K562 (cell line): Measurements from ENCODE around the gene KRTCAP2. TPM values are rescaled to one million over a fixed set of nuclear protein-coding genes. Genes with fewer than 3 reads are reported as not detected.

ENCODE experiments used
- ATAC-seq: fragments of 200-7000 bp; cut with Tn5 transposase; 3 replicates; pipeline ENCODE4 v1.9.1; 2020; ENCODE audit warnings: moderate library complexity
- BruUV-seq: library from RNA; stranded (reverse); fragments of 400-500 nt; replicated peaks from 2 replicates; lab custom pipeline; 2021; lab: Mats Ljungman, UMichigan
- CTCF ChIA-PET: fragments of 300-600 bp; formaldehyde crosslinking; extraction: SDS; loops from one replicate; lab custom pipeline; 2021; ENCODE audit warnings: low intra/inter-chr PET ratio; lab: Yijun Ruan, JAX
- POLR2A ChIA-PET: fragments of 300-600, 350-650 bp; sonication (Branson Sonifier 250); formaldehyde crosslinking; extraction: SDS; loops from one replicate; lab custom pipeline; 2021; ENCODE audit warnings: antibody characterized with exemption, inconsistent platforms; lab: Yijun Ruan, JAX
- DNase-seq, 4 experiments: peaks; one replicate each; pipeline versions ENCODE4 v3.0.0 to v3.0.0-alpha.2; 2011 to 2018; ENCODE audit warnings: low spot score in 3 of 4, mixed read lengths in 3 of 4; ENCODE audit errors: extremely low read depth in 1 of 4
- FAIRE-seq: peaks from 2 replicates; lab custom pipeline; 2011; peaks lifted over from hg19 to GRCh38; lab: Jason Lieb, UNC
- H2AFZ ChIP-seq: 2 replicates; pipeline ENCODE4 v1.6.0; 2011; ENCODE audit warnings: low read depth, low read length, control low read depth, inconsistent platforms
- H3K27ac ChIP-seq: fragments of 200-600 bp; 3 replicates; pipeline ENCODE4 v1.8.0; 2011; ENCODE audit warnings: low read depth, mild to moderate bottlenecking, control low read depth, inconsistent platforms, low read length, moderate library complexity, mixed read lengths; ENCODE audit errors: extremely low read depth
- H3K27me3 ChIP-seq, 2 experiments: fragments of 300-600 bp in 1 of 2; 2 replicates in 1 of 2; 3 replicates in 1 of 2; pipeline versions ENCODE4 v1.6.0 to v1.8.0; 2011; ENCODE audit warnings: inconsistent platforms in 2 of 2, low read length in 2 of 2, mild to moderate bottlenecking in 1 of 2, mixed read lengths in 1 of 2, moderate library complexity in 1 of 2; ENCODE audit not compliant: control insufficient read depth in 2 of 2, insufficient read depth in 2 of 2
- H3K36me3 ChIP-seq: fragments of 300-600 bp; 3 replicates; pipeline ENCODE4 v1.8.0; 2011; ENCODE audit warnings: mild to moderate bottlenecking, low read length, inconsistent platforms; ENCODE audit not compliant: control insufficient read depth, insufficient read depth
- H3K4me1 ChIP-seq, 2 experiments: fragments of 200-600 bp in 1 of 2; replicated peaks in 1 of 2; 2 replicates in 1 of 2; 3 replicates in 1 of 2; pipeline versions ENCODE4 v1.5.1 to v1.8.0; 2011; ENCODE audit warnings: inconsistent platforms in 2 of 2, low read length in 2 of 2, mild to moderate bottlenecking in 1 of 2, mixed read lengths in 1 of 2, moderate library complexity in 1 of 2; ENCODE audit not compliant: control insufficient read depth in 2 of 2, insufficient read depth in 2 of 2
- H3K4me2 ChIP-seq: 2 replicates; pipeline ENCODE4 v1.6.1; 2011; ENCODE audit warnings: low read length, control low read depth, inconsistent platforms, mixed read lengths; ENCODE audit not compliant: insufficient read depth
- H3K4me3 ChIP-seq: fragments of 200-600 bp; sonication (generic), shearing (Covaris generic); 2 replicates; pipeline ENCODE4 v1.5.1; 2016; ENCODE audit warnings: control low read depth, inconsistent platforms
- H3K79me2 ChIP-seq: fragments of 200-600 bp; 3 replicates; pipeline ENCODE4 v1.8.0; 2011; ENCODE audit warnings: low read length, inconsistent platforms; ENCODE audit not compliant: control insufficient read depth, insufficient read depth
- H3K9ac ChIP-seq, 2 experiments: 2 replicates each; pipeline versions ENCODE4 v1.6.0 to v1.6.1; 2011; ENCODE audit warnings: low read depth in 2 of 2, low read length in 2 of 2, control low read depth in 1 of 2, inconsistent platforms in 1 of 2, mild to moderate bottlenecking in 1 of 2, mixed read lengths in 1 of 2; ENCODE audit not compliant: insufficient read depth in 1 of 2
- H3K9me1 ChIP-seq: one replicate; pipeline ENCODE4 v1.6.0; 2011; ENCODE audit warnings: inconsistent platforms, mild to moderate bottlenecking, low read length, moderate library complexity; ENCODE audit not compliant: control insufficient read depth, insufficient read depth
- H3K9me3 ChIP-seq: replicated peaks from 2 replicates; pipeline ENCODE4 v1.5.1; 2011; ENCODE audit warnings: low read depth, low read length, inconsistent platforms; ENCODE audit not compliant: control insufficient read depth, insufficient read depth
- H4K20me1 ChIP-seq: replicated peaks from 2 replicates; pipeline ENCODE4 v1.6.1; 2011; ENCODE audit warnings: low read length, inconsistent platforms, mixed read lengths; ENCODE audit not compliant: control insufficient read depth, insufficient read depth
- CGGBP1 ChIP-seq: fragments of 250-450 bp; sonication (Bioruptor Pico); IDR thresholded peaks from 2 replicates; pipeline ENCODE4 v1.9.0; 2021; ENCODE audit warnings: mild to moderate bottlenecking
- PML ChIP-seq: IDR thresholded peaks from 2 replicates; pipeline ENCODE4 v1.6.1; 2012; ENCODE audit warnings: low read length, inconsistent platforms
- RBM25 ChIP-seq: fragments of 200-400 bp; formaldehyde crosslinking; IDR thresholded peaks from 2 replicates; pipeline ENCODE4 v1.6.1; 2018; ENCODE audit warnings: low read length, low read depth, moderate library complexity; ENCODE audit not compliant: severe bottlenecking
- THAP12 ChIP-seq: fragments of 250-450 bp; sonication (Bioruptor Pico); IDR thresholded peaks from 2 replicates; pipeline ENCODE4 v1.9.0; 2021; ENCODE audit warnings: mild to moderate bottlenecking, inconsistent platforms
- ZBTB11 ChIP-seq, 3 experiments: fragments of 200-800 bp in 1 of 3; fragments of 250-450 bp in 1 of 3; fragments of 450-650 bp in 1 of 3; sonication (Bioruptor Pico) in 1 of 3; sonication (Bioruptor generic) in 1 of 3; formaldehyde crosslinking in 1 of 3; IDR thresholded peaks; 2 replicates each; pipeline versions ENCODE4 v1.6.1 to v1.8.0; 2016 to 2022; ENCODE audit warnings: mild to moderate bottlenecking in 2 of 3, missing genetic modification characterization in 2 of 3, missing compliant biosample characterization in 1 of 3, moderate library complexity in 1 of 3
- ZNF263 ChIP-seq: sonication (generic); formaldehyde crosslinking; IDR thresholded peaks from 2 replicates; pipeline ENCODE4 v1.8.0; 2022; ENCODE audit warnings: mild to moderate bottlenecking, missing genetic modification reagents, borderline replicate concordance
- ZNF280A ChIP-seq: fragments of 450-650 bp; IDR thresholded peaks from 2 replicates; pipeline ENCODE4 v1.6.1; 2018; ENCODE audit warnings: mild to moderate bottlenecking, low read depth; ENCODE audit not compliant: partially characterized antibody
- ZNF75A ChIP-seq: fragments of 450-650 bp; formaldehyde crosslinking; IDR thresholded peaks from 2 replicates; pipeline ENCODE4 v1.4.0; 2020; ENCODE audit warnings: mild to moderate bottlenecking
- WGBS: fragments of 100-300 bp; shearing (Covaris generic); methylation state at CpG from one replicate; pipeline ENCODE4 v1.1.6; 2016; ENCODE audit warnings: low coverage, mixed read lengths; ENCODE audit not compliant: insufficient coverage; ENCODE audit errors: missing lambda C conversion rate; 5-methylcytosine and 5-hydroxymethylcytosine counted together
- in situ Hi-C: fragments of 300-500 bp; cut with MboI; formaldehyde crosslinking; loops from 4 replicates; pipeline ENCODE4 v1.15.0; 2018; ENCODE audit warnings: inconsistent platforms, mixed read lengths
- intact Hi-C: fragments of 100-400 bp; cut with micrococcal nuclease; formaldehyde crosslinking; loops from 2 replicates; pipeline ENCODE4 v1.14.2; 2022
- polyA plus RNA-seq, 8 experiments: library from polyadenylated mRNA; depleted of rRNA in 4 of 8; stranded (reverse) in 5 of 8; unstranded in 3 of 8; fragments of >200 nt; fragmentation: Nextera tagmentation in 2 of 8; fragmentation: Illumina TruSeq in 1 of 8; extraction: Ambion mirVana in 2 of 8; extraction: Trizol in 1 of 8; gene quantifications; 2 replicates each; pipeline versions ENCODE4 v1.2.1 to v1.2.3, GENCODE V29; 2011 to 2014; ENCODE audit warnings: inconsistent platforms in 1 of 8, missing spikeins in 1 of 8
- total RNA-seq, 7 experiments: library from RNA; depleted of rRNA in 6 of 7; stranded (reverse); fragments of >200 nt in 6 of 7; fragmentation: Illumina TruSeq in 2 of 7; extraction: Trizol in 2 of 7; gene quantifications; 2 replicates each; pipeline versions ENCODE4 v1.2.1 to v1.2.3, GENCODE V29; 2011 to 2021; ENCODE audit warnings: low replicate concordance in 1 of 7

KRTCAP2 gene
- total and polyA plus RNA-seq, 9 of the 15 experiments (the other 6 are each of a cell fraction or from before 2014, with no cell fraction given): 126 to 436 (median 244) TPM

GRCh38 chr1:155136748-155137147 lies 36.4 kb downstream of the KRTCAP2 start:
- TF ChIP-seq ZNF263 (CRISPR knock-in tag) (0 out of 2 replicates have a peak, but pooled peaks have one; percentile 9), RBM25 (no peak), ZNF280A (no peak), THAP12 (0 out of 2 replicates have a peak, but pooled peaks have one; percentile 26), ZNF75A (CRISPR knock-in tag) (no peak), PML (peak; percentile 3; the same call in 1 of the 2 replicates), ZBTB11 (CRISPR knock-in tag; IDR thresholded peaks at IDR 0.05) (0 out of 6 replicates have a peak, but pooled peaks of 1 of the 3 experiments have one; percentile 14), CGGBP1 (CRISPR knock-in tag) (0 out of 2 replicates have a peak, but pooled peaks have one; percentile 49)
- no peak for FAIRE-seq
- peak overlapping the region; percentile 84 for H3K4me2 ChIP-seq
- in situ Hi-C loops (no loop called here), intact Hi-C loops (no loop called here)
- H3K27ac ChIP-seq: peak overlapping the region; percentile 70
- H3K36me3 ChIP-seq: peaks cover 40% of the 10 kb centered on the region
- no peaks in the 10 kb centered on the region for H4K20me1 ChIP-seq
- H3K79me2 ChIP-seq: peaks cover 51% of the 10 kb centered on the region
- peak overlapping the region; percentile 85 to 91 for H3K9ac ChIP-seq
- no peaks in the 10 kb centered on the region for H3K9me1 ChIP-seq
- WGBS: 33% methylated on average over 6 of the region's 6 CpGs
- no peak overlapping the region for H2AFZ ChIP-seq
- DNase-seq: peak in 1 of 4 experiments; percentile 6
- POLR2A ChIA-PET: interaction anchor here (0.7 to 1.9 kb wide), 7 partner anchors 9 to 574 kb away, joined by 3 to 5 read pairs (median 4); partner anchors contain the start of gene EFNA1
- CTCF ChIA-PET: no interaction called here
- H3K9me3 ChIP-seq: peaks cover 7% of the 10 kb centered on the region; the same call in 1 of the 2 replicates
- H3K4me3 ChIP-seq: peak overlapping the region; percentile 82
- no peak for ATAC-seq
- no peaks in the 10 kb centered on the region for H3K27me3 ChIP-seq
- peaks cover 41 to 67% of the 10 kb centered on the region in 2 experiments for H3K4me1 ChIP-seq
- no TSS peak for BruUV-seq
